ENCODE measurements around the gene EFEMP2. TPM values are rescaled to one million over a fixed set of nuclear protein-coding genes. Genes with fewer than 3 reads are reported as not detected.
"Not testable (repeated sequence)": the region's sequence is repeated elsewhere in the genome, so short reads cannot be mapped to it uniquely, and the experiment has no call there.

Gene EFEMP2
- total RNA-seq, 2 donors from 2014 or later, result 111 to 131 TPM

- intact Hi-C loops (cut with DNase I), result no loop called here
- no peak for DNase-seq (ENCODE audit: low spot score)
Observed at GRCh38 chr11:65906602-65907001, 34.0 kb upstream of the EFEMP2 start.

DNA sequence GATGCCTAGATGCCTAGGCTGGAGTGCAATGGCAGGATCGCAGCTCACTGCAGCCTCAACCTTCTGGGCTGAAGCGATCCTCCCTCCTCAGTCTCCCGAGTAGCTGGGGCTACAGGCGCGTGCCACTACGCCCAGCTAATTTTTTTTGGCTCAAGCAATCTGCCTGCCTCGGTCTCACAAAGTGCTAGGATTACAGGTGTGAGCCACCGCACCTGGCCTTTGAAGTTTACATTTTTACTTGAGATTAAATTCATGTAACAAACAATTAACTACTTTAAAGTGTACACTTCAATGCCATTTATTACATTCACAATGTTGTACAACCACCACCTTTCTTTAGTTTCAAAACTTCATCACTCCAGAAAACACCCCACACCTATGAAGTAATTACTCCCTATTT, 31.1 kb upstream of the EFEMP2 start:
- intact Hi-C loops (cut with DNase I), result no loop called here
- DNase-seq (ENCODE audit: low spot score), result no peak

DNA sequence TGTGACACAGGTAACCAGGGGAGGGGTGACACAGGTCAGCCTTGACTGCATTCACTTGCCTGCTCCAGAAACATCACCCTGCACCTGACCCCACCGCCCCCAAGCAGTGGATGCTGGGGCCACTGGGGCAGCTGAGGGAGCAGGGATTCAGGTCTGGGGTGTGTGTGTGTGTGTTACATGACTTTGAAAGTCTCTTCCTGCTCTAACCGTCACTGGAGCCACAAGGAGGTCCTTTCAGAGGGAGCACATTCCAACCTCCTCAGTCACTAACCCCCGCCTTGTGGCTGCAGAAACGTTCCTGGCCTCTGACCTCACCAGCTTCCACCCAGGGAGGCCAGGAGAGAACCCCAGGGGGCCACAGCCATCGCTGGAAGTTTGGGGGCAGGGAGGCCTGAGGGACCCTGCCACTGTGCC, 30.5 kb upstream of the EFEMP2 start:
- DNase-seq (ENCODE audit: low spot score), result no peak
- intact Hi-C loops (cut with DNase I), result no loop called here

DNA sequence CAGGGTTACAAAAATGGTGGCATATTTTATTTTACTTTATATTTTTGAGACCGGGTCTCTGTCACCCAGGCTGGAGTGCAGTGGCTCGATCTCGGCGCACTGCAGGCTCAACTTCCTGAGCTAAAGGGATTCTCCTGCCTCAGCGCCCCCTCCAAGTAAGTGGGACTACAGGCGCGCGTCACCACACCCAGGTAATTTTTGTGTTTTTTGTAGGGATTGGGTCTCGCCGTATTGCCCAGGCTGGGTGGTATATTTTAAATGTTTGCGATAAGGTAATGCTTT, 28.2 kb upstream of the EFEMP2 start:
- DNase-seq (ENCODE audit: low spot score), result no peak
- intact Hi-C loops (cut with DNase I), result no loop called here

- peak; percentile 97 for DNase-seq (ENCODE audit: low spot score)
Observed at GRCh38 chr11:65900125-65900898, 27.7 kb upstream of the EFEMP2 start, which contains the start of gene FOSL1. Gene FOSL1 (minus strand): TSS chr11:65900388. CDS start chr11:65900339, 49 bp downstream.

DNA sequence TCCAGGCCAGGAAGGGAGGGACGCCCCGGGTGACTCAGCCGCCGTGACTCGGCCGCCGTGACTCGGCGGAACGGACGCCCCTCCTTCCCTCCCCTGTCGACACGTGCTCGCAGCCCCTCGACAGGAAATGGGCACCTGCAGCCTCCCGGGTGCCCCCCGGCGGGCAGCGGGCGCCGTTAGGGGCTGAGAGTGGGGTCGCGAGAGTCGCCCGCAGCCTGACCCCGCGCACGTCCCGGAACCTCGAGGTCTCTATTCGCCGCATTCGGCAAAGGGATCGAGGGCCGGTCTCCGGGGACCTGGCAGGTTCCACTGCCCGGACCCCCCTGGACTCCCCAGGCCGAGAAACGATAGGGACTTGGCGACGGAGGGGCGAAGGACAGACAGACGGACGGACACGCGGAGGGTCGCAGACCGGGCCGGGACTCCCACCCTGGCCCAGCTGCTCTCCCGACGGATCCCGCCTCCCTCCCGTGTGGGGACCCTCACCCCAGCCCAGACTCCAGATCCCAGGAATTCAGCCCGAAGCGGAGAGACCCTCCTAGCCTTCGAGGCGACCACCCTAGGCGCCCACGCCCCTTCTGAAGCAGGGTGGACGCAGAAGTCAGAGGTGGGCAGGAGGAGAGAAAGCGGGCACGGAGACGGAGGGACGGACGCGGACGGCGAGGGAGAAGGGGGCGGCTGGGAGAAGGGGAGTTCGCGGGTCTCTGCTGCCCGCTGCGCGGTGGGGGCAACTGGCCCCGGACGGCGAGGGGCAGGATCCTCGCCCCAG, 26.9 kb upstream of the EFEMP2 start:
- DNase-seq (ENCODE audit: low spot score), result peak; percentile 95
- intact Hi-C loops (cut with DNase I), result no loop called here

More at GRCh38 chr11:65900125-65900898, 27.7 kb upstream of the EFEMP2 start, which contains the start of gene FOSL1:
- intact Hi-C loops (cut with DNase I), result no loop called here

GRCh38 chr11:65898656-65899355, 26.2 kb upstream of the EFEMP2 start:
- no peak for DNase-seq (ENCODE audit: low spot score)
- intact Hi-C loops (cut with DNase I), result no loop called here

- intact Hi-C loops (cut with DNase I), result no loop called here
Observed at GRCh38 chr11:65897020-65897471, 24.4 kb upstream of the EFEMP2 start.

GRCh38 chr11:65896034-65896999, 23.7 kb upstream of the EFEMP2 start:
- DNase-seq (ENCODE audit: low spot score), result no peak
- intact Hi-C loops (cut with DNase I), result no loop called here

More at GRCh38 chr11:65897020-65897471, 24.4 kb upstream of the EFEMP2 start:
- no peak for DNase-seq (ENCODE audit: low spot score)

DNA sequence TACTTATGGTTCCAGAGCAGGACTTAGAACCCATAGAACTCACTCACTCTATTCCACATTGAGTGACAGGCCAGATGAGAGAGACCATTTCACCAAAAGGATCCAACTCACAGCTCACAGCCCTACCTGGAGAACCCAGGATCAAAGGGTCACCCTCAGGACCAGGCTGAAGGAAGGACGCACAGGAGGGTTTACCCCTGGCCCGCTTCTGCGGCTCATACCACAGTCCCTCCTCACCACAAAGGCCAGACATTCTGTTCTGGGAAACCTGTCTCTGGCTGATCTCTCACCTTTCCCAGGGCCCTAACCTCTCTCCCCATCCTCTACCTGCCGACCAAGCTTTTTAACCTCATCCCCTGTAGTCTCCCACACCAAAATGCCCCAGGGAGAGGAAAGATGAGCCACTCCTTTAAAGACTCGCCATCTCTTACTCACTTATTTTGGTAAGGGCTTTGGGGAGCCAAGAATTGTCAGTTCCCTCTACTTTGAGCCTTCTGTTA, 22.9 kb upstream of the EFEMP2 start:
- intact Hi-C loops (cut with DNase I), result no loop called here
- DNase-seq (ENCODE audit: low spot score), result no peak

- DNase-seq (ENCODE audit: low spot score), result peak; percentile 88
- intact Hi-C loops (cut with DNase I), result no loop called here
Observed at GRCh38 chr11:65894034-65894591, 21.5 kb upstream of the EFEMP2 start.

DNA sequence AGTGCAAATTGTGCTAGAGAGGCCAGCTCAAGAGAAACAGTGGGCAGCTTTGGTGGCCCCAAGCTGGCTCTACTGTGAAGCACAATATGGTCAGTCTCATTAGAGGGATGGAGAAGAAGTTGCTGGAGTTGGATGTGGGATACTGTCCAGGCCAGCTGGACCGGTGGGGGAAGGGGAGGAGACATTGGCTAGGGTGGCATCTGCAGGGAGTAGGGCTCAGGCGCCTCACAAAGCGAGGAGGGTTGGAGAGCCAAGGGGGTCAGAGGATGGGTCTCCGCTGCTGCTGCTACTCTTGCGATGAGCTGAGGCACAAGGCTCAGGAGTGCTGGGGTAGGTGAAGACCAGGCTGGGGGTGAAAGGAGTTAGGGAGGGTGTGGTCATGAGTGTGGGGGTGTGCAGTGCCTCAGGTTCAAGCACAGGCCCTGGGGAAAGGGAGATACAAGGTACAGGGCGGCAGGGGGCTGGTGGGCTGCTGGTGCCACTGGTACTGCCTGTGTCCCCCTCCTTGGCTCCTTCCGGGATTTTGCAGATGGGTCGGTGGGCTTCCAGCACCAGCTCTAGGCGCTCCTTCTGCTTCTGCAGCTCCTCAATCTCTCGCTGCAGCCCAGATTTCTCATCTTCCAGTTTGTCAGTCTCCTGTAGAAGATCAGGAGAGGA, 20.2 kb upstream of the EFEMP2 start:
- DNase-seq (ENCODE audit: low spot score), result no peak

GRCh38 chr11:65892137-65892540, 19.5 kb upstream of the EFEMP2 start:
- DNase-seq (ENCODE audit: low spot score); intact Hi-C loops (cut with DNase I): not testable (repeated sequence)

More for the DNA sequence above, 20.2 kb upstream of the EFEMP2 start:
- intact Hi-C loops (cut with DNase I), result no loop called here

GRCh38 chr11:65891219-65892136, 18.9 kb upstream of the EFEMP2 start:
- intact Hi-C loops (cut with DNase I), result no loop called here
- no peak for DNase-seq (ENCODE audit: low spot score)

- intact Hi-C loops (cut with DNase I), result no loop called here
- peak; percentile 100 for DNase-seq (ENCODE audit: low spot score)
Observed at GRCh38 chr11:65890324-65891218, 18.0 kb upstream of the EFEMP2 start, which contains the start of gene CCDC85B. Gene CCDC85B (plus strand): TSS chr11:65890673. CDS start chr11:65890784, 111 bp downstream.
